Tibial nerve (tissue), 3 donors: Measurements from ENCODE around the gene GMDS.

Experiments used
- CTCF ChIP-seq, 5 experiments: fragments of 200-600 bp in 3 of 5; fragments of 450-650 bp in 2 of 5; sonication (generic) in 3 of 5; IDR thresholded peaks; one replicate each; pipeline ENCODE4 v1.5.1; 2016 to 2019; ENCODE audit warnings: antibody characterized with exemption in 5 of 5, mild to moderate bottlenecking in 3 of 5, moderate library complexity in 2 of 5
- POLR2A ChIP-seq, 2 donors: fragments of 450-650 bp; IDR thresholded peaks; one replicate each; pipeline ENCODE4 v1.6.1; 2017; ENCODE audit warnings: antibody characterized with exemption in 2 of 2, mild to moderate bottlenecking in 2 of 2, moderate library complexity in 2 of 2

DNA sequence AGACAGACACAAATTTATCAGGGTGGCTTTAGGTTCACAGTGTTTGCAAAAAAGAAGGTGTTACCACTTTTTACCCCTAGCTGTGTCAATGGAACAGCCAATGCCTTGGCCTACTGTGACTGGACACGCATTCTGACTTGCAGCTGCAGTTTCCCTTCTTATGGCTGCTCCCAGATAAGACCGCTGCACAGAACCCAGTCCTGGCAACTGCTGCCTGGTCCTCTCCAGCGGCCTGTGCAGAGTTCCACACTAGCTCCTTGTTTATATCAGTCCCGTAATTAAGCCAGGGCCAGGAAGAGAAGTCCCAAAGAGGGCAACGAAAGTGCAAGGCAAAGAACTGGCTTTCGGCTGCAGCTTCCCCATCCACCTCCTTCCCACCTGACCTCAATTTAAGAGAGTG, 352.7 kb downstream of the GMDS start:
- TF ChIP-seq CTCF (IDR thresholded peaks at IDR 0.05) (no peak), POLR2A (IDR thresholded peaks at IDR 0.05) (no peak)
